Common myeloid progenitor, CD34-positive (primary cell): ENCODE results near the gene LAD1.

Source experiments
- CTCF ChIA-PET: fragments of 350-600 bp; sonication (Branson Sonifier 250); formaldehyde crosslinking; loops from one replicate; lab custom pipeline; 2021; ENCODE audit warnings: antibody characterized with exemption; lab: Charles Lee
- POLR2A ChIA-PET: fragments of 350-600 bp; sonication (Branson Sonifier 250); formaldehyde crosslinking; loops from one replicate; lab custom pipeline; 2021; ENCODE audit warnings: antibody characterized with exemption; lab: Charles Lee
- DNase-seq, 3 donors: peaks; one replicate each; pipeline versions ENCODE4 v3.0.0 to v3.0.0-alpha.2; 2013
- H3K27ac ChIP-seq, 2 experiments: 1 replicate in 1 of 2; 2 replicates in 1 of 2; pipeline ENCODE4 v1.7.0; 2013; ENCODE audit warnings: inconsistent platforms in 2 of 2, low read length in 2 of 2, mild to moderate bottlenecking in 2 of 2, low read depth in 1 of 2, moderate library complexity in 1 of 2; ENCODE audit not compliant: severe bottlenecking in 2 of 2, insufficient read depth in 1 of 2, poor library complexity in 1 of 2
- H3K27me3 ChIP-seq, 5 experiments: replicated peaks in 2 of 5; 1 replicate in 3 of 5; 2 replicates in 2 of 5; pipeline versions ENCODE4 v1.6.1 to v1.7.0; 2013; ENCODE audit warnings: low read length in 4 of 5, mild to moderate bottlenecking in 2 of 5, moderate library complexity in 2 of 5, inconsistent platforms in 1 of 5; ENCODE audit not compliant: insufficient read depth in 5 of 5, control insufficient read depth in 4 of 5
- H3K36me3 ChIP-seq, 4 experiments: 1 replicate in 2 of 4; 2 replicates in 2 of 4; pipeline versions ENCODE4 v1.6.1 to v1.7.0; 2013; ENCODE audit warnings: low read length in 3 of 4, control low read depth in 1 of 4, mild to moderate bottlenecking in 1 of 4; ENCODE audit not compliant: control insufficient read depth in 4 of 4, insufficient read depth in 4 of 4
- H3K4me1 ChIP-seq, 4 experiments: 1 replicate in 3 of 4; 2 replicates in 1 of 4; pipeline versions ENCODE4 v1.6.1 to v1.7.1; 2013; ENCODE audit warnings: low read length in 3 of 4, mild to moderate bottlenecking in 3 of 4, control low read depth in 1 of 4, inconsistent platforms in 1 of 4, moderate library complexity in 1 of 4; ENCODE audit not compliant: control insufficient read depth in 4 of 4, insufficient read depth in 4 of 4; ENCODE audit errors: control extremely low read depth in 1 of 4
- H3K4me3 ChIP-seq, 7 experiments: 1 replicate in 4 of 7; 2 replicates in 3 of 7; pipeline versions ENCODE4 v1.5.1 to v1.7.0; 2013; ENCODE audit warnings: mild to moderate bottlenecking in 7 of 7, low read length in 6 of 7, moderate library complexity in 6 of 7, inconsistent platforms in 2 of 7, low read depth in 2 of 7, control low read depth in 1 of 7; ENCODE audit not compliant: insufficient read depth in 4 of 7, control insufficient read depth in 1 of 7; ENCODE audit errors: extremely low read depth in 1 of 7
- H3K9me3 ChIP-seq, 5 experiments: 1 replicate in 4 of 5; 2 replicates in 1 of 5; pipeline versions ENCODE4 v1.6.1 to v1.7.1; 2013; ENCODE audit warnings: low read length in 4 of 5, mild to moderate bottlenecking in 2 of 5, inconsistent platforms in 1 of 5, low read depth in 1 of 5, moderate library complexity in 1 of 5; ENCODE audit not compliant: control insufficient read depth in 4 of 5, insufficient read depth in 2 of 5; ENCODE audit errors: control extremely low read depth in 1 of 5
- WGBS: methylation state at CpG from one replicate; pipeline ENCODE4 v1.1.5; 2013; ENCODE audit not compliant: insufficient coverage; 5-methylcytosine and 5-hydroxymethylcytosine counted together

The LAD1 gene

GRCh38 chr1:201335174-201335870, 63.8 kb downstream of the LAD1 start:
- DNase-seq, result no peak
- CTCF ChIA-PET, result interaction anchor here (1.3 to 1.5 kb wide), 3 partner anchors 10 to 76 kb away, joined by 3 to 5 read pairs (median 3); no protein-coding TSS in a partner anchor

GRCh38 chr1:201334325-201335173, 64.6 kb downstream of the LAD1 start:
- peaks cover 0 to 6% (median 0%) of the 10 kb centered on the region in 5 experiments for H3K27me3 ChIP-seq
- 98% methylated on average over 5 of the region's 11 CpGs for WGBS
- ChIA-PET POLR2A (no interaction called here), CTCF (interaction anchor here (1.2 to 1.3 kb wide), 3 partner anchors 11 to 75 kb away, joined by 3 read pairs; no protein-coding TSS in a partner anchor)
- no peaks in the 10 kb centered on the region for H3K4me1 ChIP-seq
- H3K36me3 ChIP-seq, result no peaks in the 10 kb centered on the region
- H3K9me3 ChIP-seq, result no peaks in the 10 kb centered on the region
- DNase-seq, result no peak
- H3K27ac ChIP-seq, result no peak overlapping the region
- H3K4me3 ChIP-seq, result no peak overlapping the region

More at GRCh38 chr1:201335174-201335870, 63.8 kb downstream of the LAD1 start:
- WGBS, result 93% methylated on average over 10 of the region's 10 CpGs
- Histone ChIP-seq H3K27ac (no peak overlapping the region), H3K4me3 (no peak overlapping the region), H3K9me3 (no peaks in the 10 kb centered on the region), H3K4me1 (no peaks in the 10 kb centered on the region), H3K36me3 (no peaks in the 10 kb centered on the region), H3K27me3 (peaks cover 0 to 6% (median 0%) of the 10 kb centered on the region in 5 experiments)
- POLR2A ChIA-PET, result no interaction called here

GRCh38 chr1:201332616-201333335, 66.3 kb downstream of the LAD1 start:
- POLR2A ChIA-PET, result no interaction called here
- 100% methylated on average over 6 of the region's 10 CpGs for WGBS
- H3K27me3 ChIP-seq, result peaks cover 0 to 6% (median 0%) of the 10 kb centered on the region in 5 experiments
- DNase-seq, result no peak
- no peaks in the 10 kb centered on the region for H3K4me1 ChIP-seq
- H3K36me3 ChIP-seq, result no peaks in the 10 kb centered on the region
- CTCF ChIA-PET, result interaction anchor here (0.9 to 1.3 kb wide), 3 partner anchors 17 to 29 kb away, joined by 3 to 5 read pairs (median 4); no protein-coding TSS in a partner anchor
- no peaks in the 10 kb centered on the region for H3K9me3 ChIP-seq
- H3K27ac ChIP-seq, result no peak overlapping the region
- no peak overlapping the region for H3K4me3 ChIP-seq

- H3K27ac ChIP-seq, result no peak overlapping the region
- ChIA-PET POLR2A (no interaction called here), CTCF (no interaction called here)
- 87% methylated on average over 8 of the region's 8 CpGs for WGBS
- H3K36me3 ChIP-seq, result no peaks in the 10 kb centered on the region
- H3K27me3 ChIP-seq, result peaks cover 0 to 6% (median 0%) of the 10 kb centered on the region in 5 experiments
- DNase-seq, result no peak
- no peaks in the 10 kb centered on the region for H3K4me1 ChIP-seq
- no peaks in the 10 kb centered on the region for H3K9me3 ChIP-seq
- H3K4me3 ChIP-seq, result no peak overlapping the region
These were observed 67.1 kb downstream of the LAD1 start for GRCh38 chr1:201332021-201332420.

GRCh38 chr1:201331166-201331565, 68.0 kb downstream of the LAD1 start:
- ChIA-PET POLR2A (no interaction called here), CTCF (no interaction called here)
- Histone ChIP-seq H3K4me3 (no peak overlapping the region), H3K27ac (no peak overlapping the region), H3K27me3 (peaks cover 0 to 8% (median 0%) of the 10 kb centered on the region in 5 experiments), H3K4me1 (no peaks in the 10 kb centered on the region), H3K9me3 (no peaks in the 10 kb centered on the region), H3K36me3 (no peaks in the 10 kb centered on the region)
- WGBS, result 94% methylated on average over 7 of the region's 7 CpGs
- DNase-seq, result no peak
